ENCODE results near the gene CCND3.

The CCND3 gene
- 112 to 145 (median 124) reads per million in 4 experiments for total RNA-seq

GRCh38 chr6:41941280-41942066 lies at the start of gene CCND3:
Gene CCND3, minus strand, starts transcription at chr6:41941808. Its CDS starts 159 bp downstream, at chr6:41941649.
- peak; percentile 68 for DNase-seq

GRCh38 chr6:41986339-41986738 lies 44.7 kb upstream of the CCND3 start:
- DNase-seq: no peak

- no peak for DNase-seq
These were observed 43.0 kb upstream of the CCND3 start for GRCh38 chr6:41984623-41985022.

GRCh38 chr6:41976794-41977484 lies 35.3 kb upstream of the CCND3 start:
- no peak for DNase-seq

GRCh38 chr6:41975276-41975675 lies 33.7 kb upstream of the CCND3 start:
- DNase-seq: no peak

- no peak for DNase-seq
These were observed 32.7 kb upstream of the CCND3 start for GRCh38 chr6:41974281-41974825.

GRCh38 chr6:41972826-41973225 lies 31.2 kb upstream of the CCND3 start:
- no peak for DNase-seq

GRCh38 chr6:41970436-41970846 lies 28.8 kb upstream of the CCND3 start:
- DNase-seq: no peak

GRCh38 chr6:41967312-41968287 lies 26.0 kb upstream of the CCND3 start:
- no peak for DNase-seq

- no peak for DNase-seq
These were observed 25.3 kb upstream of the CCND3 start for GRCh38 chr6:41966961-41967311.

GRCh38 chr6:41966214-41966920 lies 24.8 kb upstream of the CCND3 start:
- no peak for DNase-seq

GRCh38 chr6:41965429-41966213 lies 24.0 kb upstream of the CCND3 start:
- DNase-seq: no peak

GRCh38 chr6:41964201-41964887 lies 22.7 kb upstream of the CCND3 start:
- DNase-seq: no peak

- DNase-seq: no peak
These were observed 21.8 kb upstream of the CCND3 start for GRCh38 chr6:41963371-41963770.

- no peak for DNase-seq
These were observed 18.4 kb upstream of the CCND3 start for GRCh38 chr6:41960028-41960427.

GRCh38 chr6:41958022-41958856 lies 16.6 kb upstream of the CCND3 start:
- DNase-seq: no peak

- no peak for DNase-seq
These were observed 15.5 kb upstream of the CCND3 start for GRCh38 chr6:41957117-41957516.

- DNase-seq: no peak
These were observed 13.8 kb upstream of the CCND3 start for GRCh38 chr6:41955412-41955811.

GRCh38 chr6:41954668-41955067 lies 13.1 kb upstream of the CCND3 start:
- DNase-seq: no peak
